Activated CD8-positive, alpha-beta T cell treated with anti-CD3 and anti-CD28 coated beads for 36 hours (primary cell): ENCODE data around the gene MEGF10. TPM values are rescaled to one million over a fixed set of nuclear protein-coding genes. Genes with fewer than 3 reads are reported as not detected.

Experiments used
- ATAC-seq: fragments of 200-7000 bp; cut with Tn5 transposase; one replicate; pipeline ENCODE4 v1.10.0; 2021; ENCODE audit warnings: mild to moderate bottlenecking, moderate library complexity
- CTCF ChIA-PET: fragments of 350-600 bp; sonication (Branson Sonifier 250); formaldehyde crosslinking; loops from one replicate; lab custom pipeline; 2021; ENCODE audit warnings: antibody characterized with exemption; lab: Charles Lee
- POLR2A ChIA-PET: fragments of 350-600 bp; sonication (Branson Sonifier 250); formaldehyde crosslinking; loops from one replicate; lab custom pipeline; 2021; ENCODE audit warnings: antibody characterized with exemption; lab: Charles Lee
- DNase-seq: peaks from one replicate; pipeline ENCODE4 v3.0.0-alpha.2; 2020
- H3K27ac Mint-ChIP-seq: one replicate; pipeline ENCODE4 v1.8.0; 2021; ENCODE audit warnings: mild to moderate bottlenecking, mixed read lengths
- H3K27me3 Mint-ChIP-seq: one replicate; pipeline ENCODE4 v1.8.0; 2021; ENCODE audit warnings: mixed read lengths
- H3K36me3 Mint-ChIP-seq: one replicate; pipeline ENCODE4 v1.8.0; 2021; ENCODE audit warnings: low read depth, mixed read lengths
- H3K4me1 Mint-ChIP-seq: one replicate; pipeline ENCODE4 v1.8.0; 2021; ENCODE audit warnings: low read depth, mixed read lengths
- H3K4me3 Mint-ChIP-seq: one replicate; pipeline ENCODE4 v1.8.0; 2021; ENCODE audit warnings: mild to moderate bottlenecking, moderate library complexity, mixed read lengths
- H3K9me3 Mint-ChIP-seq: one replicate; pipeline ENCODE4 v1.8.0; 2021; ENCODE audit warnings: mixed read lengths
- intact Hi-C: fragments of 100-400 bp; cut with micrococcal nuclease; formaldehyde crosslinking; loops from one replicate; pipeline ENCODE4 v1.10.0; 2022
- total RNA-seq, 2 experiments: library from RNA; stranded (reverse); gene quantifications; one replicate each; pipeline ENCODE4 v1.2.3, GENCODE V29; 2021
- TF ChIP-seq, protein P1 (sequence below): fragments of 200-600 bp; IDR thresholded peaks from one replicate; pipeline ENCODE4 v1.8.0; 2022; ENCODE audit warnings: antibody characterized with exemption, mild to moderate bottlenecking

MEGF10 gene
- total RNA-seq, 2 experiments from 2014 or later: not detected

DNA sequence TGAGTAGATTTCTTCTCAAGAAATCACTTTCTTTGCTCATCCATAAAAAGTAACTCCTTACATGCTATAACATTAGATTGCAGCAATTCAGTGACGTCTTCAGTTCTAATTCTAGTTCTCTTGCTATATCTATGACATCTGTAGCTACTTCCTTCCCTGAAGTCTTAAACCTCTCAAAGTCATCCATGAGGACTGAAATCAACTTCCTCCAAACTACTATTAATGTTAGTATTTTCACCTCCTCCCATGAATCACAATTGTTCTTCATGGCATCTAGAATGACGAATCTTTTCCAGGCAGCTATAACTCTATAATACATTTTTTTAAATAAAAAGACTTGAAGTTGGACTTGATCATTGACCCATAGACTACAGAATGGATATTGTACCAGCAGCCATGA lies 180.6 kb downstream of the MEGF10 start:
- TF ChIP-seq, protein P1, sequence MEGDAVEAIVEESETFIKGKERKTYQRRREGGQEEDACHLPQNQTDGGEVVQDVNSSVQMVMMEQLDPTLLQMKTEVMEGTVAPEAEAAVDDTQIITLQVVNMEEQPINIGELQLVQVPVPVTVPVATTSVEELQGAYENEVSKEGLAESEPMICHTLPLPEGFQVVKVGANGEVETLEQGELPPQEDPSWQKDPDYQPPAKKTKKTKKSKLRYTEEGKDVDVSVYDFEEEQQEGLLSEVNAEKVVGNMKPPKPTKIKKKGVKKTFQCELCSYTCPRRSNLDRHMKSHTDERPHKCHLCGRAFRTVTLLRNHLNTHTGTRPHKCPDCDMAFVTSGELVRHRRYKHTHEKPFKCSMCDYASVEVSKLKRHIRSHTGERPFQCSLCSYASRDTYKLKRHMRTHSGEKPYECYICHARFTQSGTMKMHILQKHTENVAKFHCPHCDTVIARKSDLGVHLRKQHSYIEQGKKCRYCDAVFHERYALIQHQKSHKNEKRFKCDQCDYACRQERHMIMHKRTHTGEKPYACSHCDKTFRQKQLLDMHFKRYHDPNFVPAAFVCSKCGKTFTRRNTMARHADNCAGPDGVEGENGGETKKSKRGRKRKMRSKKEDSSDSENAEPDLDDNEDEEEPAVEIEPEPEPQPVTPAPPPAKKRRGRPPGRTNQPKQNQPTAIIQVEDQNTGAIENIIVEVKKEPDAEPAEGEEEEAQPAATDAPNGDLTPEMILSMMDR: no peak
- no peaks in the 10 kb centered on the region for H3K36me3 Mint-ChIP-seq
- POLR2A ChIA-PET: no interaction called here
- H3K4me3 Mint-ChIP-seq: no peak overlapping the region
- no peaks in the 10 kb centered on the region for H3K4me1 Mint-ChIP-seq
- H3K9me3 Mint-ChIP-seq: no peaks in the 10 kb centered on the region
- CTCF ChIA-PET: interaction anchor here (0.6 to 1.9 kb wide), 3 partner anchors 22 to 690 kb away, joined by 3 to 10 read pairs (median 3); no protein-coding TSS in a partner anchor
- H3K27ac Mint-ChIP-seq: no peak overlapping the region
- DNase-seq (no peak), ATAC-seq (no peak)
- H3K27me3 Mint-ChIP-seq: peaks cover 4% of the 10 kb centered on the region
- intact Hi-C loops: no loop called here

DNA sequence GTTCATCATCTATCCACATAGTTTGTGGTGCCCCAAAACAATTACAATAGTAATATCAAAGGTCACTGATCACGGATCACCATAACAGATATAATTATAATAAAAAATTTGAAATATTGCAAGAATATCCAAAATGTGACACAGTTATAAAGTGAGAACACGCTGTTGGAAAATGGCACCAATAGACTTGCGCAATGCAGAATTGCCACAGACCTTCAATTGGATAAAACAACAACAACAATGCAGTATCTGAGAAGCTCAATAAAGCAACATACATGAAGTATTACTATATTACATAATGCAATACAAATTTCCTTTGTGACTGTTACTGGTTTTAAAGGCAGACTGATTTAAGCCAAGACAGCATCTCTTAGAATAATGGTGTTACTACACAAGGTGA lies 182.1 kb downstream of the MEGF10 start:
- H3K36me3 Mint-ChIP-seq: no peaks in the 10 kb centered on the region
- CTCF ChIA-PET: interaction anchor here (1.9 kb wide), 1 partner anchor 20 kb away, joined by 10 read pairs; no protein-coding TSS in a partner anchor
- H3K4me1 Mint-ChIP-seq: no peaks in the 10 kb centered on the region
- intact Hi-C loops: no loop called here
- TF ChIP-seq, protein P1: no peak
- no peak overlapping the region for H3K27ac Mint-ChIP-seq
- no peak overlapping the region for H3K4me3 Mint-ChIP-seq
- no peak for DNase-seq
- H3K9me3 Mint-ChIP-seq: no peaks in the 10 kb centered on the region
- peaks cover 5% of the 10 kb centered on the region for H3K27me3 Mint-ChIP-seq
- POLR2A ChIA-PET: no interaction called here
- ATAC-seq: no peak

DNA sequence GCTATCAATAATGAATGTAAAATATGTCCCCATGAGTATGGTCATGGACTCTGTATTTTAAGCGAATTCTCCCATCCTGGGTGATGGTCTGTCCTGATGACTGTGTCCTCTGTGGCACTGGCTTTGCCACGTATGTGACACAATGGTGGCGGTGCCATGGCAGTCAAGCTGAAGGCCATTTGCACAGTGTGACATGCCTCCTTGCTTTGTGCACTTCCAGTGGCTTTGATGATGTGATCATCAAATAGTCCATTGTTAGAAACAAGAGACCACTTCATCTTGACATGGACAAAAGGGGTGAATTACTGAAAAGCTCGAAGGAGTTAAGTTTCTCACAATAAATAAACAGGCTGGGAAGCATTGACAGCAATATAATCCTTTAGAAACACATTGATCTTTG lies 195.9 kb downstream of the MEGF10 start:
- Mint-ChIP-seq H3K4me1 (no peaks in the 10 kb centered on the region), H3K36me3 (no peaks in the 10 kb centered on the region), H3K27me3 (peaks cover 12% of the 10 kb centered on the region), H3K27ac (no peak overlapping the region), H3K9me3 (no peaks in the 10 kb centered on the region), H3K4me3 (no peak overlapping the region)
- TF ChIP-seq, protein P1: no peak
- intact Hi-C loops: no loop called here
- ATAC-seq: no peak
- POLR2A ChIA-PET: no interaction called here
- CTCF ChIA-PET: no interaction called here
- no peak for DNase-seq

DNA sequence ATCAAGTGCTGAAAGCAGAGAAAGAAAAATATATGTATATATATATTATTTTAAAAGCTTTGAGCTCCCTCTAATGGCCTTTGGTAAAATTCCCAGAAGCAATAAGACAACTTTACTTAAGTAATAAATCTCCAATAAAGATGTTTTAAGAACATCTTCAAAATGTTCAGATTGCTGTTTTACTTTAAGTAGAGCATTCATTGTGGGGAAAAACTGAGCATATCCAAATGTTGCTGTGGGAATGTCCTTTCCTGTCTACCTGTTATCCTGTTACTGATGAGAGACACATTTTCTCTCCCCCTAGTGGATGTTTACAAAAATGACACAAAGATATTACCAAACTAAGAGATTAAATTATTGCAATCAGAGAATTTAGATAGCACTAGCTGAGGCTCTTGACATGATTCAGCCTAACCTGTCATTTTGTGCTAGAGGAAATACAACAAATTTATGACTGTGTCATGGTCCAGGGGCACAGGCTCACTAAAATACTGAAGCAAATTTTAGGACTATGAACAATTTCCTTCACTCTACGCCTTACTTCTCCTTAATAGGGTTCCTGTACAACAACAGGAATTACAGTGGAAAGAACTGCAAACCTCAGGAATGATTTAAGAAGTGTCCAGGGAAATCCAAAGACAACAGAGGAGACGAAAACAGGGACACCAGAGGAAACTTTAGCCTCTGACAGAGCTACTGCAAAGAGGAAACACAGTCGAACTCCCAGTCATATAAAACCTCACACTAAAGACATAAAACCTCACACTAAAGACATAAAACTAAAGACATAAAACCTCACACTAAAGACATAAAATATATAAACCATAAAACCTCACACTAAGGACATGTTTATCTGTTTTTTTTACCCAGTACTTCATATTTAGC lies 202.5 kb downstream of the MEGF10 start:
- H3K27ac Mint-ChIP-seq: no peak overlapping the region
- H3K9me3 Mint-ChIP-seq: no peaks in the 10 kb centered on the region
- POLR2A ChIA-PET: no interaction called here
- H3K36me3 Mint-ChIP-seq: no peaks in the 10 kb centered on the region
- intact Hi-C loops: loop anchor here (2.0 to 10.0 kb wide), 2 partner anchors 202 to 838 kb away; partner anchors contain the start of gene MEGF10
- TF ChIP-seq, protein P1: peak; percentile 98
- peaks cover 21% of the 10 kb centered on the region for H3K27me3 Mint-ChIP-seq
- H3K4me1 Mint-ChIP-seq: no peaks in the 10 kb centered on the region
- ATAC-seq (peak; percentile 53), DNase-seq (no peak)
- no peak overlapping the region for H3K4me3 Mint-ChIP-seq
- CTCF ChIA-PET: interaction anchor here (0.6 to 2.7 kb wide), 29 partner anchors 8 to 885 kb away, joined by 3 to 25 read pairs (median 4); partner anchors contain the start of gene MEGF10

DNA sequence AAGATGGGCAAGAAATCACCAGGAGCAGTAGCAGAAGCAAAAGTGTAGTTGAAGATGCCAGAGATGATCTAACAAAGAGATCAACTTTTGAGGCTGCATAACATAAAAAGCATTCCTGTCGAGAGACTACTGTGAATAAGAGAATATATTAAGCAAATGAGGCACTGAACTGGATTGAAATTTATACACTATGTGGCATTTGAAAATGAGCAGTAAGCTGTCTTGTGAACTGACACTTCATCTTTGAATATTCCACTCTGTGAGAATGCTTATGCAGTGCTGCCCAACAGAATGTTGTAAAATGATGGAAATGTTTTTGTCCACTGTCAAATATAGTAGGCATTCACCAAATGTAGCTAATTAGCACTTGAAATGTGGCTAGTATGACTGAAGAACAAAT lies 208.0 kb downstream of the MEGF10 start:
- no peak for ATAC-seq
- Mint-ChIP-seq H3K27ac (no peak overlapping the region), H3K4me1 (no peaks in the 10 kb centered on the region), H3K4me3 (no peak overlapping the region), H3K27me3 (peaks cover 11% of the 10 kb centered on the region), H3K36me3 (no peaks in the 10 kb centered on the region), H3K9me3 (no peaks in the 10 kb centered on the region)
- intact Hi-C loops: loop anchor here (10.0 kb wide), 1 partner anchor 844 kb away; no protein-coding TSS in a partner anchor
- TF ChIP-seq, protein P1: no peak
- no peak for DNase-seq
- POLR2A ChIA-PET: no interaction called here
- CTCF ChIA-PET: no interaction called here
